ENCODE measurements around the gene C20orf144. TPM values are rescaled to one million over a fixed set of nuclear protein-coding genes. Genes with fewer than 3 reads are reported as not detected.

C20orf144 gene
- total RNA-seq, 4 donors from 2014 or later, result not detected

DNA sequence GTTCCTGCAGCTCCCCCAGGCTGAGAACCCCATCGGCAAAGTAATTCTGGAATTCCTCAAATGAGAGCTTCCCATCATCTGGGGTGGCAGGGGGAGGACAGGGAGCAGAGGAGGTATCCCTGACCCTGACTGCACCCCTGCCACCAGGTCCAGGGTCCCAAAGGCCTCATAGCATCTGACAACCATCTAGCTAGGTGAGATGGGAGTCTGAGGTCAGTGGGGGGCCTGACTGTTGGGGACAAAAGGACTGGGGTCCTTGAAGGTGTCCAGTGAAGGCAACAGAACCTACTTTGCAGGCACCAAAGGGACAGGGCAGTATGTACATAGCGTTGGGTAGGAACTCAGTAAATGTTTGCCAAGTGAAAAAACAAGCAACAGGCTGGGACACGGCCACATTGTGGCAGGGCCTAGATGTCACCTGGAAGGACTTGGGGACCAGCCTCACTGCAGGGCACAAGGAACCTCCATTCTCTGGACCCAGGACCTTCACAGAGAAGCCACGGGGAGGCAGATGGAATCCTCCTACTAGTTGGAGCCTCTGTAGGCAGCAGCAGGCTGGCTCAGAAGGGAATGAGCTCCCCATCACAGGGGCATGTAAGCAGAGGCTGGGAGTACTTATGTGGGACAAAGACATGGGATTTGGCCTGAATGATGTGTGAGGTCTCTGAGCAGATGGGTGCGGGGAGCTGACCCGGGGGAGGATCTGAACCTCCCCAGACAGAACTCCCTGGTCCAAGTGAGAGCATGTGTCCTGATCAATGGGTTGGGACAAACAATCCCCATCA lies 8.8 kb downstream of the C20orf144 start:
- Histone ChIP-seq H3K4me1 (peaks cover 40 to 86% (median 53%) of the 10 kb centered on the region in 3 donors), H3K4me3 (no peak overlapping the region), H3K27ac (peak overlapping the region in 2 of 4 donors; percentile 17 to 49), H3K9me3 (no peaks in the 10 kb centered on the region), H3K27me3 (no peaks in the 10 kb centered on the region), H3K36me3 (peaks cover 0 to 28% (median 0%) of the 10 kb centered on the region in 3 donors)
- intact Hi-C loops (cut with DNase I), result no loop called here
- DNase-seq, result no peak
- 80 to 86% methylated on average over 4 to 5 of the region's 6 CpGs for WGBS, 2 donors
- no peak for TF ChIP-seq POLR2A (IDR thresholded peaks at IDR 0.05)
- TF ChIP-seq, protein P1, sequence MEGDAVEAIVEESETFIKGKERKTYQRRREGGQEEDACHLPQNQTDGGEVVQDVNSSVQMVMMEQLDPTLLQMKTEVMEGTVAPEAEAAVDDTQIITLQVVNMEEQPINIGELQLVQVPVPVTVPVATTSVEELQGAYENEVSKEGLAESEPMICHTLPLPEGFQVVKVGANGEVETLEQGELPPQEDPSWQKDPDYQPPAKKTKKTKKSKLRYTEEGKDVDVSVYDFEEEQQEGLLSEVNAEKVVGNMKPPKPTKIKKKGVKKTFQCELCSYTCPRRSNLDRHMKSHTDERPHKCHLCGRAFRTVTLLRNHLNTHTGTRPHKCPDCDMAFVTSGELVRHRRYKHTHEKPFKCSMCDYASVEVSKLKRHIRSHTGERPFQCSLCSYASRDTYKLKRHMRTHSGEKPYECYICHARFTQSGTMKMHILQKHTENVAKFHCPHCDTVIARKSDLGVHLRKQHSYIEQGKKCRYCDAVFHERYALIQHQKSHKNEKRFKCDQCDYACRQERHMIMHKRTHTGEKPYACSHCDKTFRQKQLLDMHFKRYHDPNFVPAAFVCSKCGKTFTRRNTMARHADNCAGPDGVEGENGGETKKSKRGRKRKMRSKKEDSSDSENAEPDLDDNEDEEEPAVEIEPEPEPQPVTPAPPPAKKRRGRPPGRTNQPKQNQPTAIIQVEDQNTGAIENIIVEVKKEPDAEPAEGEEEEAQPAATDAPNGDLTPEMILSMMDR (IDR thresholded peaks at IDR 0.05), result no peak

DNA sequence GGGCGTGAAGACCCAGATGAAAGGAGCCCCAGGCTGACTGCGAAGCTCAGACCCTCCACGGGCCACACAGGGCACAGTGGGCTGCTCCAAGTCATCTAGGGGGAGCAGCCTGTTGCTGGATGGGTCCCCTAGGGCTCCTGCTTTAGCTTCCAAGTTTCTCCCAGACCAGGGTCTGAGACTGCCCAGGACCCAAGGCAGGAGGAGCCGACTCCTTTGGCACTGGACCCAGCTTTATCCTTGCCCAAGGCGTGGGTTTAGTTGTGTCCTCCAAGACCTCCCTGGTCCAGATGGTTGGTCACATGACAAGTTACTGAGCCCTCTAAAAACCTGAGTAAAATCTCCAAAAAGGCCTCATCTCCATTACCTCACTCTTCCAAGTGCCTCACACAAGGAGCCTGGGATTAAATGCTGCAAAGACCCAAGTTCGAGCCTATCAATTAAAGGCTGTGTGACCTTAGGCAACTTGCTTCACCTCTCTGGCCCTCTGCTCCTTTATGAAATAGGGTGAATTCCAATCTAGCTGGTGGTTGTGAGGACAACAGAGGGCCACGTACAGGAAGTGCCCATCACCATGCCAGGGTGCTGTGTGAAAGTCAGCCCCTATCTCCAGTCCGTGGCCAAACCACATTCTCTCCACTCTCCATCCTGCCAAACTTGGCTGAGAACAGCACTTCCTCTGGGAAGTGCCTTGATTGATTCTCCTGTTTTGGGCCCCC lies 9.6 kb downstream of the C20orf144 start:
- Histone ChIP-seq H3K4me1 (peaks cover 40 to 87% (median 46%) of the 10 kb centered on the region in 3 donors), H3K27me3 (no peaks in the 10 kb centered on the region), H3K9me3 (no peaks in the 10 kb centered on the region), H3K27ac (no peak overlapping the region), H3K4me3 (no peak overlapping the region), H3K36me3 (peaks cover 0 to 28% (median 0%) of the 10 kb centered on the region in 3 donors)
- intact Hi-C loops (cut with DNase I), result no loop called here
- TF ChIP-seq, protein P1 (IDR thresholded peaks at IDR 0.05), result no peak
- no peak for TF ChIP-seq POLR2A (IDR thresholded peaks at IDR 0.05)
- whole genome bisulfite sequencing, 2 donors, result 81 to 84% methylated on average over 3 to 6 of the region's 8 CpGs
- no peak for DNase-seq

DNA sequence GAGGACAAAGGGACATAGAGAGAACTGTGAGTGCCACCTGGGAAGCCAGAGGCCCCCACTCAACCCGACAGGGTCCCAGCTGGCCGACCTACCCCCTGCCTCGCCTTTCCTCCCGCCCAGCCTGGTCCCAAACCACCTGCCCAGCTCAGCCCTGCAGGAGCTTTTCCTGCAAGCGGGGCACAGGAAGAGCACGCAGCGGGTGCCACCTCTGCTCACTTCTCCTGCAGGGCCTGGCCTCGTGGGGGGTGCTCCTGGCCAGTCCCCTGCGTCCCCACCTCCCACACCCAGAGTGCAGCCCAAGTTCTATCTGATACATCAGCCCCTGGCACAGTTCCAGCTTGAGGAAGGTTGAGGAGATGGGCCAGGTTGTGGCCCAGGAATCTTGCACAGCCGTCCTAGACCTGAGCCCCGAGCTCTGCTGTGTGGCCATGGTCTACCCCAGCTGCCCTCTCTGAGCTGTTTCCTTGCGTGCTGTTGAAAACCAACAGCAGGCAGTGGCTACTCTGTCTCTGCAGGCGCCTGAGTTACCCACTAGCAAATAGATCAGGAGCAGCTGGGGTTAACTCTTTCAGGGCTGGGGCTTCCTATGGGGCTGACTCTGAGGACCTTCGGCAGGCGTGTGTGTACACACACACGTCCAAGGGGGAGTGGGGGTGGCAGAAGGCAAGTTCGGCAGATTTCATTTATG lies 10.4 kb downstream of the C20orf144 start:
- intact Hi-C loops (cut with DNase I), result no loop called here

DNA sequence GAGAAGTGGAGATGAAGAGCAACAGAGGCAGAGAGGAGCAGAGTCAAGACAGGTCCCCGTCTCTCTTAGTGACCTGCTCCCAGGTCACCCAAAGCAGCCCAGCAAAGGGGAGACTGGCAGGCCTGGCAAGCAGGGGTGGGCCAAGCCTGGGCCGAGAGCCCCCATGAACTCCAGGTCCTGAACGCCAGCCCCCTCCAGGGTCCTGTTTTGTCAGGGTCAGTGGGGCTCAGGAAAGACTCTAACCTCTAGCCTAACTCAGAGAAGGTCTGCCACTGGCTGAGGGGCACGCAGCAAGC lies 10.9 kb downstream of the C20orf144 start:
- DNase-seq, result no peak

More for the DNA sequence above, 10.4 kb downstream of the C20orf144 start:
- Histone ChIP-seq H3K36me3 (peaks cover 0 to 28% (median 0%) of the 10 kb centered on the region in 3 donors), H3K9me3 (no peaks in the 10 kb centered on the region), H3K4me1 (peaks cover 38 to 87% (median 39%) of the 10 kb centered on the region in 3 donors), H3K27ac (peak overlapping the region in 3 of 4 donors; percentile 81 to 94 (median 91)), H3K4me3 (peak overlapping the region in 3 of 4 donors; percentile 61 to 87 (median 74)), H3K27me3 (no peaks in the 10 kb centered on the region)
- no peak for TF ChIP-seq POLR2A (IDR thresholded peaks at IDR 0.05)
- TF ChIP-seq, protein P1 (IDR thresholded peaks at IDR 0.05), result no peak
- 57 to 60% methylated on average over 3 to 8 of the region's 17 CpGs for WGBS, 2 donors
- no peak for DNase-seq

More for the DNA sequence above, 10.9 kb downstream of the C20orf144 start:
- H3K27me3 ChIP-seq, result no peaks in the 10 kb centered on the region
- TF ChIP-seq, protein P1 (IDR thresholded peaks at IDR 0.05), result no peak
- TF ChIP-seq POLR2A (IDR thresholded peaks at IDR 0.05), result no peak
- H3K27ac ChIP-seq, result peak overlapping the region; percentile 81 to 94 (median 88)
- WGBS, 2 donors, result 73 to 86% methylated on average over 3 of the region's 4 CpGs
- peaks cover 0 to 28% (median 0%) of the 10 kb centered on the region in 3 donors for H3K36me3 ChIP-seq
- no peaks in the 10 kb centered on the region for H3K9me3 ChIP-seq
- peaks cover 34 to 85% (median 34%) of the 10 kb centered on the region in 3 donors for H3K4me1 ChIP-seq
- H3K4me3 ChIP-seq, result peak overlapping the region in 3 of 4 donors; percentile 61 to 87 (median 74)
- intact Hi-C loops (cut with DNase I), result no loop called here

Data from esophagus squamous epithelium (tissue), 5 donors.